Spinal cord (tissue), 10 donors: ENCODE data around the gene CD200R1L. TPM values are rescaled to one million over a fixed set of nuclear protein-coding genes. Genes with fewer than 3 reads are reported as not detected.

Experiments used
- DNase-seq, 6 donors: peaks; one replicate each; pipeline versions ENCODE4 v3.0.0 to v3.0.0-alpha.2; 2013 to 2015; ENCODE audit warnings: low spot score in 6 of 6, low read depth in 4 of 6
- H3K27ac ChIP-seq: one replicate; pipeline ENCODE4 v1.5.1; 2013; ENCODE audit warnings: low read depth, low read length, control low read depth
- H3K27me3 ChIP-seq: one replicate; pipeline ENCODE4 v1.6.1; 2013; ENCODE audit warnings: low read length; ENCODE audit not compliant: control insufficient read depth, insufficient read depth
- H3K36me3 ChIP-seq: one replicate; pipeline ENCODE4 v1.6.1; 2013; ENCODE audit warnings: low read length; ENCODE audit not compliant: control insufficient read depth, insufficient read depth
- H3K4me1 ChIP-seq: one replicate; pipeline ENCODE4 v1.6.1; 2013; ENCODE audit warnings: low read length; ENCODE audit not compliant: control insufficient read depth, insufficient read depth
- H3K4me3 ChIP-seq: one replicate; pipeline ENCODE4 v1.5.1; 2013; ENCODE audit warnings: low read depth, low read length, control low read depth
- H3K9me3 ChIP-seq: one replicate; pipeline ENCODE4 v1.6.1; 2013; ENCODE audit warnings: low read length; ENCODE audit not compliant: control insufficient read depth, insufficient read depth
- WGBS: methylation state at CpG from one replicate; pipeline ENCODE4 v1.1.5; 2013; ENCODE audit warnings: missing lambda C conversion rate; ENCODE audit not compliant: insufficient coverage; 5-methylcytosine and 5-hydroxymethylcytosine counted together
- polyA plus RNA-seq, 2 donors: library from polyadenylated mRNA; unstranded; fragments of 120-200 nt; gene quantifications; one replicate each; pipeline ENCODE4 v1.2.1, GENCODE V29; 2013; ENCODE audit not compliant: insufficient read length in 2 of 2
- total RNA-seq, 2 donors: library from RNA; depleted of rRNA in 1 of 2; stranded (reverse); fragments of 120-200 nt in 1 of 2; fragments of >200 nt in 1 of 2; gene quantifications; one replicate each; pipeline versions ENCODE4 v1.2.3 to v1.2.4, GENCODE V29; 2013 to 2014
- donor health status: healthy.

The CD200R1L gene
- total and polyA plus RNA-seq, 4 donors, result not detected

- Histone ChIP-seq H3K36me3 (no peaks in the 10 kb centered on the region), H3K9me3 (peaks cover 2% of the 10 kb centered on the region), H3K27ac (no peak overlapping the region), H3K27me3 (no peaks in the 10 kb centered on the region), H3K4me1 (no peaks in the 10 kb centered on the region), H3K4me3 (no peak overlapping the region)
- no CpG with 5 or more reads among the region's 1 CpG for WGBS
- no peak for DNase-seq
Measured at GRCh38 chr3:112845772-112846171, 892 bp downstream of the CD200R1L start.

GRCh38 chr3:112829046-112829445, 17.6 kb downstream of the CD200R1L start:
- WGBS, result 80% methylated on average over 1 of the region's 4 CpGs
- no peak overlapping the region for H3K27ac ChIP-seq
- DNase-seq, result no peak
- no peaks in the 10 kb centered on the region for H3K9me3 ChIP-seq
- no peak overlapping the region for H3K4me3 ChIP-seq
- no peaks in the 10 kb centered on the region for H3K4me1 ChIP-seq
- H3K27me3 ChIP-seq, result no peaks in the 10 kb centered on the region
- no peaks in the 10 kb centered on the region for H3K36me3 ChIP-seq

- no peak for DNase-seq
- H3K9me3 ChIP-seq, result no peaks in the 10 kb centered on the region
- H3K4me1 ChIP-seq, result no peaks in the 10 kb centered on the region
- H3K27me3 ChIP-seq, result no peaks in the 10 kb centered on the region
- no peaks in the 10 kb centered on the region for H3K36me3 ChIP-seq
- no peak overlapping the region for H3K4me3 ChIP-seq
- no peak overlapping the region for H3K27ac ChIP-seq
- no CpG with 5 or more reads among the region's 3 CpGs for WGBS
Measured at GRCh38 chr3:112822064-112823055, 24.3 kb downstream of the CD200R1L start.

DNA sequence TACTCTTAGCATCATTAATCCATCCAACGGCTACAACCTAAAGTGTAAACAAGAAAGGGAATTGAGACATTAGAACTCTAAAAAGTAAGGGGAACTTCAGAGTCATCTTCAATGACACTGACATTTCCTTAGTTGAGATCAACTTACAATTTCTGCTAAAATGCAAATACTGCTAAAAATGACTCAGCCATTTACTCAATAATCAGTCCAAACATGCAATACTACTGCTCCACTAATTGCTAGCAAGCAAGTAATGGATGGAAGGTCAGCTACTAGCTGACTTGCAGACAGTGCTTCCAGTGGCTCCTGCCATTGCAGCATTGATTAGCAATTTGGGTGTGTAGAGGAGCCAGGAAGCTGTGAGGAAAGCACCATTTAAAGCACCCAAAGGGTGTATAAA, 28.4 kb downstream of the CD200R1L start:
- Histone ChIP-seq H3K4me1 (no peaks in the 10 kb centered on the region), H3K36me3 (no peaks in the 10 kb centered on the region)
- no CpG with 5 or more reads among the region's 1 CpG for WGBS

GRCh38 chr3:112817797-112818196, 28.9 kb downstream of the CD200R1L start:
- no peaks in the 10 kb centered on the region for H3K27me3 ChIP-seq
- no peak overlapping the region for H3K4me3 ChIP-seq
- no peaks in the 10 kb centered on the region for H3K9me3 ChIP-seq
- no CpG with 5 or more reads among the region's 3 CpGs for WGBS
- H3K4me1 ChIP-seq, result no peaks in the 10 kb centered on the region
- no peaks in the 10 kb centered on the region for H3K36me3 ChIP-seq
- DNase-seq, result no peak
- H3K27ac ChIP-seq, result no peak overlapping the region

More for the DNA sequence above, 28.4 kb downstream of the CD200R1L start:
- Histone ChIP-seq H3K27me3 (no peaks in the 10 kb centered on the region), H3K4me3 (no peak overlapping the region), H3K27ac (no peak overlapping the region), H3K9me3 (no peaks in the 10 kb centered on the region)
- DNase-seq, result no peak

GRCh38 chr3:112817271-112817670, 29.4 kb downstream of the CD200R1L start:
- Histone ChIP-seq H3K4me1 (no peaks in the 10 kb centered on the region), H3K27ac (no peak overlapping the region), H3K4me3 (no peak overlapping the region), H3K9me3 (no peaks in the 10 kb centered on the region), H3K36me3 (no peaks in the 10 kb centered on the region), H3K27me3 (no peaks in the 10 kb centered on the region)
- DNase-seq, result no peak

- Histone ChIP-seq H3K27me3 (no peaks in the 10 kb centered on the region), H3K27ac (no peak overlapping the region), H3K4me1 (peaks cover 5% of the 10 kb centered on the region), H3K9me3 (no peaks in the 10 kb centered on the region), H3K4me3 (no peak overlapping the region), H3K36me3 (no peaks in the 10 kb centered on the region)
- no peak for DNase-seq
Measured at GRCh38 chr3:112815981-112816380, 30.7 kb downstream of the CD200R1L start.

- no peak overlapping the region for H3K27ac ChIP-seq
- peak in 2 of 6 donors; percentile 53 to 59 for DNase-seq
- no peaks in the 10 kb centered on the region for H3K9me3 ChIP-seq
- H3K4me1 ChIP-seq, result peaks cover 6% of the 10 kb centered on the region
- no peaks in the 10 kb centered on the region for H3K27me3 ChIP-seq
- no peaks in the 10 kb centered on the region for H3K36me3 ChIP-seq
- H3K4me3 ChIP-seq, result no peak overlapping the region
- WGBS, result no CpG with 5 or more reads among the region's 2 CpGs
Measured at GRCh38 chr3:112814266-112814665, 32.4 kb downstream of the CD200R1L start.

GRCh38 chr3:112813723-112814171, 32.9 kb downstream of the CD200R1L start:
- H3K9me3 ChIP-seq, result no peaks in the 10 kb centered on the region
- peaks cover 6% of the 10 kb centered on the region for H3K4me1 ChIP-seq
- no peaks in the 10 kb centered on the region for H3K36me3 ChIP-seq
- no peak for DNase-seq
- H3K27ac ChIP-seq, result no peak overlapping the region
- no peaks in the 10 kb centered on the region for H3K27me3 ChIP-seq
- WGBS, result no CpG with 5 or more reads among the region's 2 CpGs
- H3K4me3 ChIP-seq, result no peak overlapping the region

DNA sequence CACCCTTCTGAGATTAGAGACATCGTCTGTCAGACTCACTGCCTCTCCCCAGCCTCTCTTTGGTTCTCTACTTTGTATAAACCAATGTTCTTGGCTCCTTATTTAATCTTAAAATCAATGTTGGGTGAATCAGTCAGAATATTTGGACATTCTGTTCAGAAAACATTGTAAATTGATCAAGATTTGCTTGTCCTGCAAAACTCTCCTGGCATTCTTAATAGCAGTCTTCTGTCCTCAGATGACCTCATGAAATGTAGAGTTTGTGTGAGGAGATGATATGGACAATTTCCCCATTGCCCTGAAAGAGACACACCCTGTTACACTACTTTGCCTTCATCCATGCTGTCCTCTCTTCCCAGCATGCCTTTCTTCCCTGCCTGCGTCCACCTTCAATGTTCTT, 33.6 kb downstream of the CD200R1L start:
- Histone ChIP-seq H3K4me1 (peaks cover 6% of the 10 kb centered on the region), H3K27ac (no peak overlapping the region), H3K36me3 (no peaks in the 10 kb centered on the region), H3K4me3 (no peak overlapping the region), H3K9me3 (no peaks in the 10 kb centered on the region), H3K27me3 (no peaks in the 10 kb centered on the region)
- 90% methylated on average over 1 of the region's 2 CpGs for WGBS
- no peak for DNase-seq
